GM12873 (cell line): Measurements from ENCODE around the gene KCNQ4.

ENCODE experiments used
- CTCF ChIP-seq: IDR thresholded peaks from 2 replicates; pipeline ENCODE4 v1.5.1; 2012; ENCODE audit warnings: low read depth, mild to moderate bottlenecking, moderate library complexity, low read length, control low read depth; ENCODE audit not compliant: insufficient read depth; ENCODE audit errors: missing control alignments

The KCNQ4 gene

GRCh38 chr1:40879482-40880175 lies 96.0 kb downstream of the KCNQ4 start:
- TF ChIP-seq CTCF: no peak

GRCh38 chr1:40880813-40881549 lies 97.4 kb downstream of the KCNQ4 start:
- no peak for TF ChIP-seq CTCF

- TF ChIP-seq CTCF: no peak
Measured at GRCh38 chr1:40884055-40884795, 100.6 kb downstream of the KCNQ4 start.

- no peak for TF ChIP-seq CTCF
Measured at GRCh38 chr1:40886318-40887011, 102.9 kb downstream of the KCNQ4 start.

DNA sequence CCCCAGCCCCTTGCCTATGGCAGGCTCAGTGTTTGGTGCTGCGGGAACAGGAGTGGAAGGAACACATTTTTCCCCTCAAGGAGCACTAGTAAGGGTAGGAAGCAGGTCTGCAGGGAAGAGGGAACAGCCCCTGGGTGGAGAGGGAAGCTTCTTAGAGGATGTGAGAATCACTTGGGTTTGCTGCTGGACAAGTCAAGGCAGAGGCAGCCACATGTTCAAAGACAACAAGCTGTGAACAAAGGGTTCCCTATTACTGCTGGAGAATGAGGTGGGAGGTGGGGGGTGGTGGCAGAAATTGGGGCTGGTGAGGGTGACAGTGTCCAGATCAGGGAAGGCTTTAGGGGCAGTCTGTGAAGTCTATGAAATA lies 103.4 kb downstream of the KCNQ4 start:
- no peak for TF ChIP-seq CTCF

GRCh38 chr1:40887652-40888051 lies 104.1 kb downstream of the KCNQ4 start:
- TF ChIP-seq CTCF: no peak
